Measurements from ENCODE around the gene GLIS1.

GLIS1 gene

DNA sequence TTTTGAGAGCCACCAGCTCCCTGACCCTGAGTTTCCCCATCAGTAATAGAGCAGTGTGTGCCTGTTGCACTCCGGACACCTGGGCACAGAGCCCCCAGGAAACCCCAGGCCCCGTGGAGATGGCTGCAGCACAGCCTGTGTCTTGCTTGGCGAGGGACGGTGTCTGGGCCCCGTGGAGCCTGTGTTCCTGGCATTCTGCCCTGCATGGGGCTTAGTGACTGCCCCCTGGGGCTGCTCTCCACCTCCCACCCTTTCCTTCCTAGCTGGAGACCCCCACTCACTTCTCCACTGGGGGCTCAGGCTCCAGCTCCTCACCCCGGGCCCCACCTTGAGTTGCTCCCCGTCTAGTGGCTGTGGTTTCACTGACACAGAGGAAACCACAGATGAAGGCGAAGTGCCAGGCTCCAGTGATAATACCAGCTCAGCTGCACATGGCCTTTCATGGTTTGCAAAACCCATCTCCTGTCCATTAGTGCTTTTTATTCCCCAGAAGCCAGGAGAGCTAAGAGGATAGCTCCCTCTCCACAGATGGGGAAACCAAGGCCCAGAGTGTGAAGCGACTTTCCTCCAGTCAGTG is 240.3 kb downstream of the GLIS1 start:
- TF ChIP-seq CTCF (IDR thresholded peaks at IDR 0.05; ENCODE audit: low read depth, low read length, missing control alignments) = no peak
- no peak overlapping the region for H3K4me3 ChIP-seq (ENCODE audit: low read depth, low read length)
- no peak for DNase-seq (ENCODE audit: low read depth)

DNA sequence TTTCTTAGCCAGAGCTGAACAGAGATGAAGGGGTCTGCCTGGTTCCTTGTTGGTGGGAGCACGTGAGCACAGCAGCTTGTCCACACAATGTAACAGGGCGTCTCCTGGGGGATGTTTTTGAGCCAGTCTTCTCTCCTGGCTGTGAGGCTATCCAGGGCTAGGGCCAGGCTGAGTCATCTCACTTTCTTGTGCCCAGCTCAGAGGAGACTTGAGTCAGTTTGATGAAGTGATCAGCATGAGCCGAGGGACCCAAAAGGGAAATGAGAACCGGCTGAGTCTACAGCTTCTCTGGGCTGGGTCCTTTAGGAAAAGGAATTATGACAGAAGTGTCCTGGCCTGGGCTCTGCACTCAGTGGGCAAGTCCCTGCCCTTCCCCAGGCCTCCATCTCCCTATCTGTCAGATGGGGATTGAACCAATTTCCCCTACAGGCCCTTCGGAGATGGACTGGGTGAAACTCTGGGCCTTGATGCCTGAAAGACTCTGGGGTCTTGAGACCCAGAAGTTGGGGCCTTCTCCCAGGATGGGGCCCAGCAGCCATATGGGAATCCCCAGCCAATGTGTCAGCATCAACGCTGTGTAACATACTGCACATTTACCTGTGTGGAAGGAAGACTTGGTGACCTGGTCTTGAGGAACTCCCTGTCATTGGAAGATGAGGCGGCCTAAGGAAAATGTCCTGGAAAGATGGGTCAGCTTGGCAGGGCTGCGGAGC is 243.2 kb downstream of the GLIS1 start:
- no peak overlapping the region for H3K4me3 ChIP-seq (ENCODE audit: low read depth, low read length)
- DNase-seq (ENCODE audit: low read depth) = no peak
- no peak for TF ChIP-seq CTCF (IDR thresholded peaks at IDR 0.05; ENCODE audit: low read depth, low read length, missing control alignments)

- DNase-seq (ENCODE audit: low read depth) = no peak
- no peak for TF ChIP-seq CTCF (IDR thresholded peaks at IDR 0.05; ENCODE audit: low read depth, low read length, missing control alignments)
- no peak overlapping the region for H3K4me3 ChIP-seq (ENCODE audit: low read depth, low read length)
Measured at GRCh38 chr1:53490351-53490750, 248.6 kb downstream of the GLIS1 start.

- DNase-seq (ENCODE audit: low read depth) = no peak
- no peak for TF ChIP-seq CTCF (IDR thresholded peaks at IDR 0.05; ENCODE audit: low read depth, low read length, missing control alignments)
- no peak overlapping the region for H3K4me3 ChIP-seq (ENCODE audit: low read depth, low read length)
Measured at GRCh38 chr1:53486395-53487026, 252.5 kb downstream of the GLIS1 start.

- H3K4me3 ChIP-seq (ENCODE audit: low read depth, low read length) = no peak overlapping the region
- peak; percentile 84 for TF ChIP-seq CTCF (IDR thresholded peaks at IDR 0.05; ENCODE audit: low read depth, low read length, missing control alignments)
- peak; percentile 7 for DNase-seq (ENCODE audit: low read depth)
Measured at GRCh38 chr1:53485478-53486394, 253.2 kb downstream of the GLIS1 start.

GRCh38 chr1:53484705-53485477 is 254.1 kb downstream of the GLIS1 start:
- no peak for TF ChIP-seq CTCF (IDR thresholded peaks at IDR 0.05; ENCODE audit: low read depth, low read length, missing control alignments)
- no peak overlapping the region for H3K4me3 ChIP-seq (ENCODE audit: low read depth, low read length)
- DNase-seq (ENCODE audit: low read depth) = no peak
